Left ventricle myocardium inferior (tissue), 1 donor: ENCODE measurements around the gene GRIK1. TPM values are rescaled to one million over a fixed set of nuclear protein-coding genes. Genes with fewer than 3 reads are reported as not detected.

Source experiments
- DNase-seq: peaks from one replicate; pipeline ENCODE4 v3.0.0-alpha.2; 2020
- H3K27ac ChIP-seq: fragments of 200-600 bp; replicated peaks from 2 replicates; pipeline ENCODE4 v1.8.0; 2021
- H3K27me3 ChIP-seq: fragments of 200-600 bp; 2 replicates; pipeline ENCODE4 v1.8.0; 2021; ENCODE audit warnings: low read depth
- H3K36me3 ChIP-seq: fragments of 200-600 bp; 2 replicates; pipeline ENCODE4 v1.8.0; 2021
- H3K4me1 ChIP-seq: fragments of 200-600 bp; 2 replicates; pipeline ENCODE4 v1.8.0; 2021
- H3K4me3 ChIP-seq: fragments of 200-600 bp; 2 replicates; pipeline ENCODE4 v1.8.0; 2021; ENCODE audit warnings: mild to moderate bottlenecking, moderate library complexity
- H3K9me3 ChIP-seq: fragments of 200-600 bp; replicated peaks from 2 replicates; pipeline ENCODE4 v1.8.0; 2021
- intact Hi-C: fragments of 100-400 bp; cut with micrococcal nuclease; formaldehyde crosslinking; loops from one replicate; pipeline ENCODE4 v1.11.0; 2022
- total RNA-seq: library from RNA; stranded (reverse); fragmentation: NEBNext Ultra II Directional; extraction: Animal tissue kit (Norgen Biotek cat#: 25700); gene quantifications from one replicate; pipeline ENCODE4 v1.2.1, GENCODE V29; 2021
- TF ChIP-seq, protein P1 (sequence below): fragments of 200-600 bp; IDR thresholded peaks from 2 replicates; pipeline ENCODE4 v1.8.0; 2021; ENCODE audit warnings: antibody characterized with exemption, mild to moderate bottlenecking, borderline replicate concordance
- donor health status: DM: no; HTN: yes; CAD: no; lungs with severe emphysema.

The GRIK1 gene
- total RNA-seq, 1 donor from 2014 or later: not detected

DNA sequence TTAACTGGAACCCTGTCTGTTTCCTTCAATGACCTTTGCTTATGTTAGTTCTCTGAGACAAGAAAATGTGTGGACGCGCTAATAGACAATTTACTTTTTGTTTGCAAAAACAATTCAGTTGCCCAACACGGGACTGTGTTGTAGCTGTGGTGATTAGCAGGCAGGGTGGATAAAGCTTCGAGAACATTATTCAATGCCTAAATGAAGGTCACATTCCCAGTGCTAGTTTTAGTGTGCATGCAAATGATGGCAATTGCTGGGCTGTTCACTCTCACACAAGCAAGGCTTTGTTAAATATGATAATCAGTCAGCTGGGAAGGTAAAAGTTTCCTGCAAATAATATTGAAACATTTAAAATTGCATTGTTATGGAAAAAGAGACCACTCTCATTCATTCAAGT lies 452.6 kb downstream of the GRIK1 start:
- Histone ChIP-seq H3K4me1 (peaks cover 3% of the 10 kb centered on the region), H3K4me3 (no peak overlapping the region), H3K27me3 (no peaks in the 10 kb centered on the region), H3K36me3 (no peaks in the 10 kb centered on the region), H3K27ac (no peak overlapping the region), H3K9me3 (no peaks in the 10 kb centered on the region)
- TF ChIP-seq, protein P1, sequence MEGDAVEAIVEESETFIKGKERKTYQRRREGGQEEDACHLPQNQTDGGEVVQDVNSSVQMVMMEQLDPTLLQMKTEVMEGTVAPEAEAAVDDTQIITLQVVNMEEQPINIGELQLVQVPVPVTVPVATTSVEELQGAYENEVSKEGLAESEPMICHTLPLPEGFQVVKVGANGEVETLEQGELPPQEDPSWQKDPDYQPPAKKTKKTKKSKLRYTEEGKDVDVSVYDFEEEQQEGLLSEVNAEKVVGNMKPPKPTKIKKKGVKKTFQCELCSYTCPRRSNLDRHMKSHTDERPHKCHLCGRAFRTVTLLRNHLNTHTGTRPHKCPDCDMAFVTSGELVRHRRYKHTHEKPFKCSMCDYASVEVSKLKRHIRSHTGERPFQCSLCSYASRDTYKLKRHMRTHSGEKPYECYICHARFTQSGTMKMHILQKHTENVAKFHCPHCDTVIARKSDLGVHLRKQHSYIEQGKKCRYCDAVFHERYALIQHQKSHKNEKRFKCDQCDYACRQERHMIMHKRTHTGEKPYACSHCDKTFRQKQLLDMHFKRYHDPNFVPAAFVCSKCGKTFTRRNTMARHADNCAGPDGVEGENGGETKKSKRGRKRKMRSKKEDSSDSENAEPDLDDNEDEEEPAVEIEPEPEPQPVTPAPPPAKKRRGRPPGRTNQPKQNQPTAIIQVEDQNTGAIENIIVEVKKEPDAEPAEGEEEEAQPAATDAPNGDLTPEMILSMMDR: no peak
- DNase-seq: no peak
- intact Hi-C loops: no loop called here

Other genes with a start within 250 kb of the GRIK1 start
- gene CLDN17, start 226.8 kb upstream of the GRIK1 start, total RNA-seq: not detected